HG03097 (cell line): Measurements from ENCODE around the gene TCF7L2.

Experiments used
- ATAC-seq: cut with Tn5 transposase; IDR thresholded peaks from one replicate; pipeline ENCODE4 v1.9.1; 2021; ENCODE audit not compliant: unreplicated experiment, low FRiP score

Gene TCF7L2

GRCh38 chr10:113019692-113020474, 69.8 kb downstream of the TCF7L2 start:
- no peak for ATAC-seq

- ATAC-seq, result no peak
Measured at GRCh38 chr10:113020475-113020753, 70.4 kb downstream of the TCF7L2 start.

GRCh38 chr10:113020838-113021237, 70.8 kb downstream of the TCF7L2 start:
- no peak for ATAC-seq

DNA sequence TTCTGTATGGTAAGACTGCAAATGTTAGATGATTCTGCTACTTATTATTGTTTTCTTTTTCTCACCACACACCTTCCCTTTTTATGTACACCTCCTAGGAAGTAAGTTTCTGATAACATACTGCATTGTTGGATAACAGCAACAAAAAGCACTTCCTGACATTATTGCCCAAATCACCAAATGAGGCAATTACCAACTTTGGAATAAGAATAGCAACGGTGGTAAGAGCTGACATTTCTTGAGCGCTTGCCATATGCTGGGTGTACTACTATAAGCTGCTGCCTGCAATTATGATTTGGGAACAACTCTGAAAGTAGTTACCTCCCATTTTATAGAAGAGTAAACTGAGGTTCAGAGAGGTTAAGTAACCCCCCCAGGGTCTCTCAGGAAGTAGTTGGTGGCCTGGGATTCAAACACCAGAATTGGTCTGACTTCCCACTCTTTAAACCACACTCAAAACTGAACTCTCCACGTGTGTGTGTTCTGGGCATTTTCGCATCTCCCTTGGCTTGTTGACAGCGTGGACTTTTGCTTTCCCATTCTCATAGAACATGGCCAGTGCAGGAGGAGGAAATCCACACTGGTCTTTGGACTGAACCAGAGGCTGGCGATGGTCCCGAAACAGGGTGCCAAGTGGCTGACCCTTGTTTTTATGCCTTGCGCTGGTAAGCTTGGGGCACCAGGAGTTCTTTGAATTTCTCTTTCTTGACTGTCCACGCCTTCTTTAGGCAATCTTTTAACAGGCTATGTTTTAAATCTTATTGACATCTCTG, 71.4 kb downstream of the TCF7L2 start:
- ATAC-seq, result no peak

DNA sequence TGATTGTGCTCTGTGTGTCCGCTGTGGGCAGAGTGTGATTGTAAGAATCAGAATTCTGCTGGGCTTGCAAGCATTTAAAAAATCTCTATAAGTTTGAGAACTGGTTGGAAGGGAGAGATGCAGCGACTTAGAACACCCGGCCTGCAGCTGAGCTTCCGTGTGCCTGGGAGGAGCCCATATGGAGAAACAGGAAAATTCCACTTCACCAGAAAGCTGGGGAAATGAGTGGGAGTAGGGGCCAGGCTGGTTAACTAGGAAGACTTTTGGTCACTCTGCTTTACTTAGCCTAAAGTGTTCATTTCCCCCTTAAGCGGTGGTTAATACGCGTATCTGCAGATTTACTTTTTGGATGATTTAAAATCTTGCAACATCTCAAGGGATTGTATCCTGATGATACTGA, 72.2 kb downstream of the TCF7L2 start:
- ATAC-seq, result no peak

- ATAC-seq, result no peak
Measured at GRCh38 chr10:113023017-113023416, 73.0 kb downstream of the TCF7L2 start.

GRCh38 chr10:113024930-113025329, 74.9 kb downstream of the TCF7L2 start:
- no peak for ATAC-seq

- no peak for ATAC-seq
Measured at GRCh38 chr10:113025487-113025886, 75.4 kb downstream of the TCF7L2 start.

DNA sequence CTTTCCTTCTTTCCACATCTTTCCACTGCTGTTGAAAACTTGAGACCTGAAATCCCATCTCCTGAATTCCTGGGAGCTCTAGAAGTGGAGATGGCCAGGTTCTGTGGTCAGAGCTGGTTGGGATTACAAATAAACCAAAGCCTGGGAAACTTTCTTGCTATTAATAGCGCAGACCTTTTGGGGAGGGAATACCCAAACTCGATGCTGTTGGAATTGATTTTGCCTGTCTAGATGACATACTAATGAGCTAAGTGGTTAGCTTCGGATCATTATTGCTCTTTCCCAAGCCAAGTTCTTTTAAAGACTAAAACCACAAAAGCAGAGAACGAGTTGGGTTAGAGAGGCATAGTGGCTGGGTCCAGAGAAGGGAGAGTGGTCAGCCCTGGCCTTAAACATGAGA, 76.6 kb downstream of the TCF7L2 start:
- no peak for ATAC-seq

DNA sequence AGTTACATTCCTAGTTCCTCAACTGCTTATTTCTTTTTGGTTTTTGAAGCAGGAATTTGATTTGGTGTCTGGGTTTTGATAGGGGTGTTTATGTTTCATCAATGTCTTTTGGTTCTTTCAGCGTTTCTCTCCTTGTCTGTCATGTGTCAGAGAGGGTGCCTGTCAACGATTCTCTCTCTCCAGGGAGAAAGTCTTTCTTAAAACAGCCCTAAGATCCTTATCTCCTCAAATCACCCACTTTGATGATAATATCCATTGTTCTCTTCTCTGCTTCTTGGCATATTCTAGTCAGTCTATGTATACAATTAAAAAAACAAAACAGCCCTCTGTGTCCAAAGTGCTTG, 77.2 kb downstream of the TCF7L2 start:
- ATAC-seq, result no peak

GRCh38 chr10:113027574-113028455, 77.8 kb downstream of the TCF7L2 start:
- no peak for ATAC-seq

GRCh38 chr10:113028456-113029440, 78.7 kb downstream of the TCF7L2 start:
- ATAC-seq, result no peak

GRCh38 chr10:113030453-113030852, 80.4 kb downstream of the TCF7L2 start:
- no peak for ATAC-seq

DNA sequence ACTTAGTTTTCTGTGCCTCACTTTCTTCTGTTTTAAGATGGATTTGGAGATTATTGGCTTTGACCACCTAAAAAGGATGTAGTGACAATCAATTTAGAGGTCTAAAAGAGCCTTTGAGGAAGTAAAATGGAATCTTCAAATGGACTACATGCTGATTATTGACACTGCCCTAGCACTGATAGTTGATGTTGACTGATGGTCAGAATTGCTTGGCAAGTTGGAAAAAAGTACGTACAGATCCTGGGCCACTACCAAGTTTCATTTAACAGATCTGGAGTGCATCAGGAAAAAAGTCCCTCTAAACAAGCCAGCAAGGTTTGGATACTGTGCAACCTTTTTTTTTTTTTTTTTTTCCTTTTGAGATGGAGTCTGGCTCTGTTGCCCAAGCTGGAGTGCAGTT, 81.1 kb downstream of the TCF7L2 start:
- no peak for ATAC-seq

GRCh38 chr10:113033991-113034390, 83.9 kb downstream of the TCF7L2 start:
- no peak for ATAC-seq

GRCh38 chr10:113035732-113036312, 85.8 kb downstream of the TCF7L2 start:
- no peak for ATAC-seq

- ATAC-seq, result no peak
Measured at GRCh38 chr10:113036619-113037018, 86.6 kb downstream of the TCF7L2 start.

DNA sequence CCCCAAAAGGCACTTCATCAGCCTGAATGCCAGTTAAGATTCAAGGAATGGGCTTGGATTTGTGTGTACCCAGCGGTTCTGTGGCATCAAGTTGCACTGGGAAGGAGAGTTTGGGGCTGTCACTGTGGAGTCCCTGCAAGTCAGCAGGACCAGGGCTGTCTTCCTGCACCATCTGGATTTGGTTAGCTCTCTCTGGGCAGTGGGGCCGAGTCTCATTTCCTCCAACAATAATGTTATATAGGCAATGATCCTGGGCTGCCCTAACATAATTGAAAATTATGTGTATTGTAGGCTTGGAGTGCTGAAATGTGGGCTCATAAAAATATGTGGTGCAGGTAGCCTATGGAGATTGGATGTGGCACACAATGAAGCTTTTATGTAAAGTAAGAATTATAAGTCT, 87.2 kb downstream of the TCF7L2 start:
- no peak for ATAC-seq

DNA sequence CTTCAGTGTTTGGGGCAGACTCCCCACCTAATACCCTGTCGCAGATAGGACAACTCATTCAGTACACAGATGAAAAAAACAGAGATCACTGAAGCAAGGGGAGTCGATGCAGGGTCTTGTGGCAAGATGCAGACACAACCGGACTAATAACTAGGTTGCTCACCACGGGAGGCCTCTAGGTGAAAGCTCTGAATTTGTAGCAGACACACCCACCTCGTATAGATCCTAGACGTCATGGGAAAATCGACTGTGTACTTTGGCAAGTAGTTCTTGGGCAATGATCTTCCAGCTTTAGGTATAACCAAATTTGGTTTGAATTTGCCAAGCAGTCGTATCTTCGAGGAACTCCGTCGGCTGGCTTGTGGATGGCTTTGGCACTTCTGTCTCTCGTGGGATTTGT, 88.1 kb downstream of the TCF7L2 start:
- ATAC-seq, result no peak

DNA sequence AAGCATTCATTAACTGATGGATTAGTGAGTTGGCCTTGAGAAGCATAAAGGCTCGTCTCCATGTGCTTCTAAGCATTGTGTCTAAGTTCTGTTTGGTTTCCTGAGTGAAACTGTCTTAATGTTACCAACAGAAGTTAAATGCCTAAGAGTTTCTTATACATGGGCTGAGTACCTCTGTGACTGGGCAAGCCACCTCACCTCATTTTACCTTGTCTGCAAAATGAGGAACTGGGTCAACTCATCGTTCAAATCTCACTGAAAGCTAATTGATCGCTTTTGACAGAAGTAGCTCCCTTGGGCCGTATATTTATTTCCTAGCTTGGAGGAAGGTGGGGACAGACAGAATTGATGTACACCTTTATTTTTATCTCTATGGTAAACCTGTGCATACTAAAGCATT, 88.9 kb downstream of the TCF7L2 start:
- ATAC-seq, result no peak
